Measurements from ENCODE around the gene PRKCSH.

GRCh38 chr19:11448923-11449554 lies 13.6 kb downstream of the PRKCSH start:
- TF ChIP-seq, protein P1, sequence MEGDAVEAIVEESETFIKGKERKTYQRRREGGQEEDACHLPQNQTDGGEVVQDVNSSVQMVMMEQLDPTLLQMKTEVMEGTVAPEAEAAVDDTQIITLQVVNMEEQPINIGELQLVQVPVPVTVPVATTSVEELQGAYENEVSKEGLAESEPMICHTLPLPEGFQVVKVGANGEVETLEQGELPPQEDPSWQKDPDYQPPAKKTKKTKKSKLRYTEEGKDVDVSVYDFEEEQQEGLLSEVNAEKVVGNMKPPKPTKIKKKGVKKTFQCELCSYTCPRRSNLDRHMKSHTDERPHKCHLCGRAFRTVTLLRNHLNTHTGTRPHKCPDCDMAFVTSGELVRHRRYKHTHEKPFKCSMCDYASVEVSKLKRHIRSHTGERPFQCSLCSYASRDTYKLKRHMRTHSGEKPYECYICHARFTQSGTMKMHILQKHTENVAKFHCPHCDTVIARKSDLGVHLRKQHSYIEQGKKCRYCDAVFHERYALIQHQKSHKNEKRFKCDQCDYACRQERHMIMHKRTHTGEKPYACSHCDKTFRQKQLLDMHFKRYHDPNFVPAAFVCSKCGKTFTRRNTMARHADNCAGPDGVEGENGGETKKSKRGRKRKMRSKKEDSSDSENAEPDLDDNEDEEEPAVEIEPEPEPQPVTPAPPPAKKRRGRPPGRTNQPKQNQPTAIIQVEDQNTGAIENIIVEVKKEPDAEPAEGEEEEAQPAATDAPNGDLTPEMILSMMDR (IDR thresholded peaks at IDR 0.05), result no peak
- TF ChIP-seq POLR2AphosphoS5 (IDR thresholded peaks at IDR 0.05), result no peak
- no peak for TF ChIP-seq EP300 (IDR thresholded peaks at IDR 0.05)
- no peak for TF ChIP-seq POLR2A (IDR thresholded peaks at IDR 0.05; ENCODE audit: low read depth)

Data from esophagus muscularis mucosa (tissue), 4 donors.